Left ventricle myocardium superior (tissue), 1 donor: ENCODE measurements around the gene DNAL4. TPM values are rescaled to one million over a fixed set of nuclear protein-coding genes. Genes with fewer than 3 reads are reported as not detected.

Experiments
- ATAC-seq: fragments of 200-7000 bp; cut with Tn5 transposase; one replicate; pipeline ENCODE4 v1.9.1; 2020; ENCODE audit warnings: mild to moderate bottlenecking, moderate library complexity
- DNase-seq: peaks from one replicate; pipeline ENCODE4 v3.0.0-alpha.2; 2020
- intact Hi-C: fragments of 100-400 bp; cut with micrococcal nuclease; formaldehyde crosslinking; loops from one replicate; pipeline ENCODE4 v1.11.0; 2022
- long read RNA-seq: library from polyadenylated mRNA; unstranded; transcript quantifications from one replicate; pipeline ENCODE4 v2.0.0, GENCODE V29; 2021
- total RNA-seq: library from RNA; stranded (reverse); fragmentation: NEBNext Ultra II Directional; extraction: Animal tissue kit (Norgen Biotek cat#: 25700); gene quantifications from one replicate; pipeline ENCODE4 v1.2.1, GENCODE V29; 2021
- donor health status: DM: no; HTN: yes; CAD: no; lungs with severe emphysema.

DNAL4 gene
- 11.6 TPM for total RNA-seq
- long read RNA-seq, transcript DNAL4-201 (4 exons, 1,504 nt), result major isoform, 22 of 28 reads
- long read RNA-seq, partial matches to known transcripts, result 0 of 28 reads
- long read RNA-seq, other reads (novel, unspliced or antisense), result 4 of 28 reads

- DNase-seq (peak; percentile 93), ATAC-seq (peak; percentile 97)
- intact Hi-C loops, result no loop called here
Measured at GRCh38 chr22:38793721-38794466, at the start of gene DNAL4. TSS of gene DNAL4 (minus strand) at chr22:38794143. CDS start at chr22:38782731, 11,412 bp downstream.

GRCh38 chr22:38843201-38843656, 49.3 kb upstream of the DNAL4 start:
- DNase-seq (peak; percentile 71), ATAC-seq (peak; percentile 78)
- intact Hi-C loops, result no loop called here

GRCh38 chr22:38842512-38843200, 48.7 kb upstream of the DNAL4 start:
- DNase-seq, result peak; percentile 27
- no peak for ATAC-seq
- intact Hi-C loops, result no loop called here

- intact Hi-C loops, result no loop called here
- ATAC-seq (no peak), DNase-seq (no peak)
Measured at GRCh38 chr22:38841635-38842034, 47.7 kb upstream of the DNAL4 start.

GRCh38 chr22:38841211-38841610, 47.3 kb upstream of the DNAL4 start:
- DNase-seq (peak; percentile 35), ATAC-seq (no peak)
- intact Hi-C loops, result no loop called here

- ATAC-seq (no peak), DNase-seq (no peak)
- intact Hi-C loops, result no loop called here
Measured at GRCh38 chr22:38840129-38840528, 46.2 kb upstream of the DNAL4 start.

GRCh38 chr22:38839686-38840085, 45.7 kb upstream of the DNAL4 start:
- ATAC-seq, result no peak
- no peak for DNase-seq
- intact Hi-C loops, result no loop called here

GRCh38 chr22:38837414-38837928, 43.5 kb upstream of the DNAL4 start:
- DNase-seq (no peak), ATAC-seq (no peak)
- intact Hi-C loops, result no loop called here

- no peak for ATAC-seq
- intact Hi-C loops, result no loop called here
- no peak for DNase-seq
Measured at GRCh38 chr22:38835888-38836301, 42.0 kb upstream of the DNAL4 start.

- ATAC-seq (no peak), DNase-seq (peak; percentile 8)
- intact Hi-C loops, result no loop called here
Measured at GRCh38 chr22:38834991-38835390, 41.0 kb upstream of the DNAL4 start.

- no peak for DNase-seq
- intact Hi-C loops, result no loop called here
Measured at GRCh38 chr22:38834215-38834953, 40.4 kb upstream of the DNAL4 start.

GRCh38 chr22:38833061-38833460, 39.1 kb upstream of the DNAL4 start:
- intact Hi-C loops, result no loop called here
- ATAC-seq, result no peak
- DNase-seq, result no peak

More at GRCh38 chr22:38834215-38834953, 40.4 kb upstream of the DNAL4 start:
- ATAC-seq, result no peak

GRCh38 chr22:38832005-38832978, 38.3 kb upstream of the DNAL4 start:
- intact Hi-C loops, result no loop called here
- ATAC-seq (no peak), DNase-seq (no peak)

- no peak for ATAC-seq
- intact Hi-C loops, result no loop called here
- no peak for DNase-seq
Measured at GRCh38 chr22:38831166-38831945, 37.4 kb upstream of the DNAL4 start.

GRCh38 chr22:38830845-38831108, 36.8 kb upstream of the DNAL4 start:
- intact Hi-C loops, result no loop called here
- no peak for DNase-seq
- no peak for ATAC-seq

- no peak for DNase-seq
- ATAC-seq, result no peak
- intact Hi-C loops, result no loop called here
Measured at GRCh38 chr22:38830026-38830844, 36.3 kb upstream of the DNAL4 start.

- intact Hi-C loops, result no loop called here
- ATAC-seq, result no peak
- DNase-seq, result no peak
Measured at GRCh38 chr22:38829485-38829884, 35.5 kb upstream of the DNAL4 start.
